HG03103 (cell line): ENCODE data around the gene SLC38A1.
"Not testable (repeated sequence)": the region's sequence is repeated elsewhere in the genome, so short reads cannot be mapped to it uniquely, and the experiment has no call there.

Source experiments
- ATAC-seq: cut with Tn5 transposase; IDR thresholded peaks from one replicate; pipeline ENCODE4 v1.9.1; 2021; ENCODE audit warnings: low read depth; ENCODE audit not compliant: unreplicated experiment

SLC38A1 gene

DNA sequence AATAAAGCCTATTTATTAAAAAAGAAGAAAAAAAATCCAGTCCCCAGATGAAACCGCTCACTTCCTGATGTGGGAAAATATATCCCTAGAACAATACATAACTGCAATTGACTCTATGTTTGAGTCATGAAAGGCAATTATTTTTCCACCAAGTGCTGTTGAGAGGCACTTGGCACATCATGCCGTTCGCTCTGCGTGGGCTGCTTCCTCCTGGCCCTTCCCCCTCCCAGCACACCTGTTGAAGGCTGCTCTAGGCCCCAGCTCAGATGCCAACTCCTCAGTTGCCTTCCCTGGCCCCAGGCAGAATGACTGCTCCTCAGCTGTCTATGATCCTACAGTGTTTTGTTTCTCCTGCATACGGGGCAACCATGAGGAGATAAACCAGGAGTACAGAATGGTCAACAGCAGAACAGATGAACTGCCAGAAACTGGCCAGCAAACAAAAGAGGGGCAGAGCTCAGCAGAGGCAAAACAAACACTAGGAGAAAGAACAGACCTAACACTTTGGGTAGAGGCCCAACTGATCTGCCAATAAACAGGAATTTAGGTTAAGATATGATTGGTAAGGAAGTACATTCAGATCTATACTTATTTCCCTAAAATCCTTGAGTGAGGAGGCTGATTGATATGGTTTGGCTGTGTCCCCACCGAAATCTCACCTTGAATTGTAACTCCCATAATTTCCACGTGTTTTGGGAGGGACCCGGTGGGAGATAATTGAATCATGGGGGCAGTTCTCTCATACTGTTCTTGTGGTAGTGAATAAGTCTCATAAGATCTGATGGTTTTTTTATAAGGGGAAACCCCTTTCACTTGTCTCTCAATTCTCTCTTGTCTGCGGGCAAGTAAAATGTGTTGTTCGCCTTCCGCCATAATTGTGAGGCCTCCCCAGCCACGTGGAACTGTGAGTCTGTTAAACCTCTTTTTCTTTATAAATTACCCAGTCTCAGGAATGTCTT is 58.6 kb downstream of the SLC38A1 start:
- ATAC-seq: peak; percentile 60

DNA sequence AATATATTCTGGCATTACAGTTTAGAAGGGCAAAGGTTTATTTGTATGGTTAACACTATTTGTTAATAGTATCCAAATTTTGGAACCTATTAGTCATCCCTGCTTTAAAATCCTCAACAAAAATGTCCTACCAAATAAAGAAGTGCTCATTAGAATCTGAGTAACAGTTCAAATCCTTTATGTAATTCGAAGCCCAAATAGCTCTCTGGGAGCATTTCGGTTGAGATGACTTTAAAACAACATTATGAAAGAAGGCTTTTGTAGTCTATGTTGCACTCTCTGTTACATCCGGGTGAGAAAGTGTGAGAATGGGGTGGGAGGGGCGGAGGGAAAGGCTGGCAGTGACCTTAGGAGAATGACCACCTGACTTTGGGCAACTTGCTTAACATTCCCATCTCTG is 59.7 kb downstream of the SLC38A1 start:
- ATAC-seq: no peak

DNA sequence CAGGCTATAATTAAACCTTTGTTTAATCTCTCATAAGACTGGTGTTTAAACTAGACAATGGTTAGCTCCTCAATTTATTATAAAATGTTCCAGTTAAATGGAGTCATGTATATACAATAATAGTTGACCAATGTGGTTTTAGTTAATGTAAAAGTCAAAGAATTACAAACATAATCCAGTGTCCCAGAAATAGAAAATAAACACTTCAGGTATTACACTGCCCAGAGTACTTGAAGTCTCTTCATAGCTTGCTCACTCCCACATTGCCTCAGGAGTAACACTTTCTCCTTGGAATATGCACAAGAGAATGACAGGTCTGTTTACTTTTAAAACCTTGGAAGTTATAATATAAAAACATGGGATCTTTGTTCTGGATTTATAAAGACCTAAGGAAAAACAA is 60.5 kb downstream of the SLC38A1 start:
- ATAC-seq: no peak

DNA sequence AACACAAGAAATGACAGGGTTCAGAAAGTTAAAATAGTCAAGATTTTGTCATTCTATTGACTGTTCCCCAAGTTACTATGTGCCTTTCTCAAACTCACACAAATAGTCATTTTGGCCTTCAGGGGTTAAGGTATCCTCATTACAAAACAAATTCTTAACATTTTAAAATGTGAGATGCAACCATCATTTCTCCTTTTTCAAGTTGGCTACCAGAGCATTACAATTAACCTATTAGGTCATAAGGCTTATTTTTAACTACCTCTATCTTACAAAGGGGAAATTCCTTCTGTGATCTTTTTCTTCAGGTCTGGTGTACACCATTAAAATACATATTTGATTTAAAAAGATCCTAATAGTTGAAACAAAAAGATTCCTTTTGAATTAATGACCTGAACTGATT is 61.2 kb downstream of the SLC38A1 start:
- ATAC-seq: no peak

DNA sequence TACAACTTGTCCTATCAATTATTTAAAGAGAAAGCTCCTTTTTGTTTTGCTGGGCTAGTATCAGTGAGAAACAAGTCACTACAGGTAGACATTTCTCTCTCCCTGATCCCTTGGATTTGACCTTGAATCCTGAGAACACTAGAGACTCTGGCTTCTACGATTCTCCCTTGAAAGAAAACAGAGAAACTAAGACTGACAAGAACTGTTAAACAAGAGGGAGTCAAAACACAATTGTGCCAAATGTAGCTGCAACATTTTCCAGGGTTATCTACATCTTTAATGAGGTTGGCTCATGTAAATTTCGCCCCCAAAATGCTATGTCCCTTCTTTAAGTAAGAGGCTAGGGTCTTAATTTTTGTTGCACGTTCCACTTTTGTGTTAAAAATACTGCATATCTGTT is 62.4 kb downstream of the SLC38A1 start:
- no peak for ATAC-seq

DNA sequence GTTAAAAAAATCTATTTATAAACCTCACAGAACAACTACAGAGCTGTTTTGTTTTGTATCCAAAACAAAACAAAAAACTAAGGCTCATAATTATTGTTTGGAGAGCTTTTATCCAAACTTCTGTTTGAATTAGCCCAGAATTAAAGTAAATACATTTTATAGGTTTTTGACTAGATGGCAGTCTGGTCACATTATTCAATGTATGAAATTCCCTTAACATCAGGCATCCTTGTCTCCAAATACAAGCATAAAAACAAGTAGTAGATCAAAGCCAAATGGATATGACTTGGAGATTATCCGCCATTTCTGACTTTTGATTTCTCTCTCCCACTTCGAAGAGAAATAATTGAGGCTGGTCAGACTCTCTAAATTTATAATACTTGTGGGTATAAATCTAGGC is 63.5 kb downstream of the SLC38A1 start:
- no peak for ATAC-seq

DNA sequence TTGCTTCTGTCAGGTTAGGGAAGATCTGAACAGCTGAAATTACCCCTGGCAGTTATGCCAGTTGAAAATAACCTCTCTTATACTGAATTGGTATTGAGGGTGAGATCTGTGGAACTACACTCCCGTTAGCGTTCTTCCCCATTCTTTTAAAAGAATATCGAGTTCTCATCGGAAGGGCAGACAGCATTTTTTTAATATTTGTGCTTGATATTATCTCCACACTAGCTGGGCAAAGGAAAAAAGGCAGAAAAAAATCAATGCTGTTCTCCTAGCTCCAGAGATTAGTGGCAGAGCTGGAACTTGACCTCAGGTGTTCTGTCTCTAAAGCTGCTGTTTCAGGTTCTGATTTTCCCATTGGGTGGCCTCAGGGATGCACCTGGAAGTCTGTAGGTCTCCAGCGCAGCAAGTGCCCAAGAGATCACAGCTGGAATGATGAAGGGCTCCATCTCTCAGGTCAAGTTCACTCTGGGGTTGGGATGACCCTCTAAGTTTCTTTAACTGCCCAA is 67.5 kb downstream of the SLC38A1 start:
- ATAC-seq: no peak

DNA sequence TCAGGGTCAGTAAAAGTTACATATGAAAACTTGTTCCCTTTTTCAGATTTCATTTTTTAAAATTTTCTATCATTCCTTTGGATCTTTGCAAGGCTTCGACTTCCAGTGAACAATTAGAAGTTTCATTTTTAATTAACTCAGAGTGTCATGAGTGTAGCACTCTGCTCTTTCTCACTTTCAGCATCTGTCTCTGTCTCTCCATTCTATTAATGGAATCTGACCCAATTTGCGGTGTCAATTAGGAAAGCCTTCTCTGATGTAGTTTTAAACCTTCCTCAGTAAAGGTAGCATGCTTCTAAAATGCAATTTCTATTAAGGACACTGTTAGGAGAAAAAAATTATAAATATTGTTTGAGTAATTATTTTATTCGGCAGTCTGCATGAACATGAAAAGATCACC is 68.3 kb downstream of the SLC38A1 start:
- no peak for ATAC-seq

DNA sequence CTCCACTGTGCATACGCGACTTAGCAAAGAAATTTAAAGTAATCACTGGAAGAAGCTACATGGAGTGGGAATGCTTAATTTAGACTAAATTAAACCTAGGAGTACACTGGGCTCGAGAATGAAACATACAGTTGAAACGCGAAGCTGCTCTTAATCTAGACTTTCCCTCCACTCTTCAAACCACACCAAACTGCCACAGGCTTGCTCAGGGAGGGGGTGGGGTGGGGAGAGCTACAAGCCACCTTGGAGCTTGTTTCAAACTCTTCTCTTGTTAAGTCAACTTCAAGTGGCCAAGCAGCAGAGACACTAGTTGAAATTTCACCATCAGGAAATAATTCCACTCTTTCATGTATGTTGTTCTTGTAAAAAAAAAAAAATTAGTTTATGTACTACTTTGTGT is 69.9 kb downstream of the SLC38A1 start:
- ATAC-seq: no peak

DNA sequence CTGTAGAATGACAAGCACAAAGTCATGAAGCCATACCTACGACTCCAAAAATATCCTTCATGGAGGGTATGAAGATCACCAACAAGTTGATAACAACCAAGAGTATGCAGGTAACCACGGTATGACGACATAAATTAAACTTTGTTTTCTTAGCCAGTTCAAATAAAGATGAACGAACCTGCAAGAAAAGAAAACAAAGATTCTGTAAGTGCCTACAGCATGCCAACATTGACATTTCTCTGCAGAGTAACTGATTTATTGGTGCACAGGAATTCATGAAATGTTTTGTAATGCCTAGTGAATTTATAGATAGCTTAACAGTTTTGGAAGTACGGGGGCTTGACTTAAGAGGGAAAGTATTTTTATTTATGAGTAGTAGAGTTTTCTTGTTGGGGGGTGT is 71.0 kb downstream of the SLC38A1 start:
- ATAC-seq: no peak

DNA sequence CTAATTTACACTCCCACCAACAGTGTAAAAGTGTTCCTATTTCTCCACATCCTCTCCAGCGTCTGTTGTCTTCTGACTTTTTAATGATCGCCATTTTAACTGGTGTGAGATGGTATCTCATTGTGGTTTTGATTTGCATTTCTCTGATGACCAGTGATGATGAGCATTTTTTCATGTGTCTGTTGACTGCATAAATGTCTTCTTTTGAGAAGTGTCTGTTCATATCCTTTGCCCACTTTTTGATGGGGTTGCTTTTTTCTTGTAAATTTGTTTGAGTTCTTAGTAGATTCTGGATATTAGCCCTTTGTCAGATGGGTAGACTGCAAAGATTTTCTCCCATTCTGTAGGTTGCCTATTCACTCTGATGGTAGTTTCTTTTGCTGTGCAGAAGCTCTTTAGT is 78.3 kb downstream of the SLC38A1 start:
- ATAC-seq: not testable (repeated sequence)

DNA sequence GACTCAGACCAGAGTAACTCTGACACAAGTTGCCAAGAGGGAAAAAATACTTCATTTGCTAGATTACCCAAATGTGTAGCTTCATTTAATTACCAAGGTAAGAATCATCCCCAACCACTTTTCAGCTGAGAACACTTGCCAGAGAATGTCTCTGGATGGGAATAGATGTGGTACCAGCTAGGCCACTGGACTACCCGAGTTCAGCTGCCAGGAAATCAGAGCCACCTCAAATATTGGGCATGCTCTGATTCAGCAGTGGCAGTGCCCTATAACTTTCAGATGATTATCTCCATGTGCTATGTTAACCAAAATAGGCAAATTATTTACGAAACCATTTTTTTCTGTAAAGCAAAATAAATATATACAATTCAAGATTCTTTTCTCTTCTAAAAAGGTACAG is 80.7 kb downstream of the SLC38A1 start:
- ATAC-seq: no peak

DNA sequence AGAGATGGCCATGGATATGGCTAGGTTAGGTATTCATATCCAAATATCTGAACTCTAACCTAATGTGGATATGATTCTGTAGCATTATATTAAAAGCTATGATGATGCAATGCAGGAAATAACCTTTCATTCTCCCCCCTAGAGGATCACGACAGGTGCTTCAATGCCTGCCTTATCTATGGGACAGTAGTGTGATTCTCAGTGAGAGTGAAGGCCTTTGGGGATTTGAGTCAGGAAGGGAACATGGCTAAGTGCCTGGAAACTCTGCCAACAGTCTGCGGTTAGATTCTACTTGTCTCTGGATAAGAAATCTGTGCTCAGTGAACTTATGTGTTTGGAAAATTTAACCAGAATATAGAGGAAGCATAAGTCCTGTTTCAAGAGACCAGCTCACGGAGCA is 81.8 kb downstream of the SLC38A1 start:
- ATAC-seq: no peak

DNA sequence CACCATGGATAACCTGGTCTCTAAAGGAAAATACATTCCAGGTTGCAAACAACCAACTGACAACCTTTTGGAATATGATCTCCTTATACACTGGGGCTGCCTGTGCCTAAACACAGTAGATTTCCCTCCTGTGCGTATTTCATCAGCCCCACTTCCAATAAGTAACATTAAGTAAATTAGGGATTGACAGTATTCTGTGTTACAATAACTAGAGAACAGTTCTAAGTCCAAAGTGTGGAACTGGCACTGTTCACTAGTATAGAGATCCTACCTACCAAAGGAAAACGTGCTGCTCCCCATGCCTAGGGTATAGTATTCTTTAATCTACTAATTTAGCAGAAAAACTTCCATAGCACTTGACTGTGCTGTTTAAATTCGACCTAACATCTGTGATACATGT is 82.8 kb downstream of the SLC38A1 start:
- no peak for ATAC-seq

DNA sequence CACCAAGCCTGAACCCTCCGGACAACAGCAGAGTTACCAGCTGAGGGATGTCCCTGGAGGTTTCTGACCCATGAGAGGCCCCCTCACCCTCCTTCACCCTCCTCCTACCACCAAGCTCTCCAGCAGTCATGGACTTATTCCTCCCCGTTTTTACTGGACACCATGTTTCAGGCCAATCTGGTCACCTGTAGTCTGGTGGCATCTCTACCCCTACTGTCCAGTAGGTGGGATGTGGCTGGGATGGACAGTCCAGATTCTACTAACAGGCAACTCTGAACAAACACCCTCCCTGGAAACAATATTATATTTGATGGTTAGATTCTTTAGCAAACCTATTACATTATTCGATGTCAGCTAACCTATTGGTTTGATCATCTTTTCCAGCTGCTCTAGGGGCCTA is 83.2 kb downstream of the SLC38A1 start:
- ATAC-seq: no peak

DNA sequence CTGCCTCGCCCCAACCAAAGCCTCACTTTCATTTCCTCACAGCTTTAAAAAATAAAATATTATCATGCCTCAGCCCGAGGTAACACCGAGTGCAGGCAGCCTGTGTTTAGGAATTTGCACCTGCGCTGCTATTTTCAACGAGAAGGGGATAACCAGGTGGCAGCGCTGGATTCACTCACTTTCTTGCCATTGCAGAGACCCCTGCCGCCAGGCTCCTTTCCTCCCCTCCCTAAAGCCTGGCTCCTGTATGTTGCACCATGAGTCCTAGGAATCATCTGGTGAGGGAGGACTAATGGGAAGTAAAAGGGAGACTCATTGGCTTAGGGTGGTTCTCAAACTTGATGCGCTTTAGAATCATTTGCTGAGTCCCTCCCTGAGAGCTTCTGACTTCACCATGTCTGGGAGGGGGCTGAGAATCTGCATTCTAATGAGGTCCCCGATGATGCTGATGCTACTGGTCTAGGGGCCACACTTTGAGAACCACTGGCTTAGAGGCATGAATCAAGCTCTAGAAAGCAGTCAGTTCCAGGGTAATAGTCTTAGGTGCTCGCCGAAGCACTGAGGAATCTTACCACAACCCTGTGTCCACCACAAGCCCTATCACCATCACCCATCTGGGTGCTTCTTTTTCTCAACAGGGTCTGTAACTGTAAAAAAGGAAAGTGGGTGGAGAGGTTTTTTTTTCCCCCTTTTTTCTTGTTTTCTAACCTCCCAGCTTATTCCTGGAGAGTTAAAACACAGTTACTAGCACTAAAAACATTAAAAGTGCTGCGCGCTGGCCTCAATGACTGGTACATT is 83.8 kb downstream of the SLC38A1 start:
- ATAC-seq: no peak

DNA sequence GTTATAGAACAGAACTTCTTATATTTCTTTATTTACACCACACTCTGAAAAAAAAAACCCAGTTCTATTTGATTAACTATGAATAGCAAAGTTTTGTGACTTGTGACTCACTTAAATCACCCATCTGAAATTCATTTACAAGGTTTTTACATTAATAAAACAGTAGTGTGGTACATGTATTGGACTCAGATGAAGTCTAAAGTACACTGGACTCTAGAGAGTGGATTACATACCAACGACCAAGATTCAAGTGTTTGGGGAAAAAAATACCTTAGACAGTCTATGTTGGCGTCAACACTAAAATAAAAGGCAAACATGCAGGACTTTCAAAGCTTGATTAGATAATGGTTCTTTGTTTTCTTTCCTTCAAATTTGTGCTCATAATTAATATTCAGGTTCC is 85.7 kb downstream of the SLC38A1 start:
- no peak for ATAC-seq

DNA sequence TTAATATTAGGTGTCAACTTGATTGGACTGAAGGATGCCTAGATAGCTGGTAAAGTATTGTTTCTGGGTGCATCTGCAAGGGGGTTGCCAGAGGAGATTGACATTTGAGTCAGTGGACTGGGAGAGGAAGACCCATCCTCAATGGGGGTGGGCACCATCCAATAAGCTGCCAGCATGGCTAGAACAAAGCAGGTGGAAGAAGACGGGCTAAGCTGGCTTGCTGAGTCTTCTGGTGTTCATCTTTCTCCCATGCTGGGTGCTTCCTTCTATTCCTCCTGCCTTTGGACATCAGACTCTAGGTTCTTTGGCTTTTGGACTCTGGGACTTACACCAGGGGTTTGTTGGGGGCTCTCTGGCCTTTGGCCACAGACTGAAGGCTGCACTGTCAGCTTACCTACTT is 87.4 kb downstream of the SLC38A1 start:
- ATAC-seq: no peak

DNA sequence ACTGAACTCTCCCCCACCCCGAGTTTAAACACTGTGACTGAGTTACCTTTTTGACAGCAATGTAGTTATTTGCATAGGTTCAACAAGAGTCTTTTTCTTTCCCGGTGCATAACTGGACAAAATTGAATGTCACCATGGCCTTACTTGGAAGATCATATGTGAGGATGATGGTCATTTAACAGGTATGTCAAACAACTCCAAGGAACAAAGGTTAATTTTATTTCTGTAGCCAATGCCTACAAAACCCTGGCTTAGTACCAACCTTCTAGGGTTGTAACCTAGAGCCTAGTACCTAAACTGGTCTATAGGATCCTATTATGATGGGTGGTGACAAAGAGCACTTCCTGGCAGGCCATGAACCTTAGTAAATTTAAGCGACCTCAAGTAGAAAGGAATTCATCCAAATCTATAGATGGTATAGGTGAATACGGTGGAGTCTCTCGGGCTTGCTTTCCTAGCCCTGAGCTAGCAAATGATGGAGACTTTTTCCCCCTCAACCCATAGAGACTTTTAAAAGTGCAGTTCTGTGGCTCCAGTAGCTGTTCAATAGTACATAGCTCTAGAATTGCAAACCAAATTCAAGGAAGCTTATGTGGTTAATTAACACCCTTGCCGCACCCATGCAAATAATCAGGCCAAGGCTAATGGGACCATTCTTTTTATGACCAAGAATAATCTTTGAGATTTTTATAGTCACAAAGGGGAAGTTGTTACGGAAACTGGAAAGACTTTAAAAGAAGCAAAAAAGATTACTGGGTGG is 89.0 kb downstream of the SLC38A1 start:
- peak; percentile 43 for ATAC-seq

DNA sequence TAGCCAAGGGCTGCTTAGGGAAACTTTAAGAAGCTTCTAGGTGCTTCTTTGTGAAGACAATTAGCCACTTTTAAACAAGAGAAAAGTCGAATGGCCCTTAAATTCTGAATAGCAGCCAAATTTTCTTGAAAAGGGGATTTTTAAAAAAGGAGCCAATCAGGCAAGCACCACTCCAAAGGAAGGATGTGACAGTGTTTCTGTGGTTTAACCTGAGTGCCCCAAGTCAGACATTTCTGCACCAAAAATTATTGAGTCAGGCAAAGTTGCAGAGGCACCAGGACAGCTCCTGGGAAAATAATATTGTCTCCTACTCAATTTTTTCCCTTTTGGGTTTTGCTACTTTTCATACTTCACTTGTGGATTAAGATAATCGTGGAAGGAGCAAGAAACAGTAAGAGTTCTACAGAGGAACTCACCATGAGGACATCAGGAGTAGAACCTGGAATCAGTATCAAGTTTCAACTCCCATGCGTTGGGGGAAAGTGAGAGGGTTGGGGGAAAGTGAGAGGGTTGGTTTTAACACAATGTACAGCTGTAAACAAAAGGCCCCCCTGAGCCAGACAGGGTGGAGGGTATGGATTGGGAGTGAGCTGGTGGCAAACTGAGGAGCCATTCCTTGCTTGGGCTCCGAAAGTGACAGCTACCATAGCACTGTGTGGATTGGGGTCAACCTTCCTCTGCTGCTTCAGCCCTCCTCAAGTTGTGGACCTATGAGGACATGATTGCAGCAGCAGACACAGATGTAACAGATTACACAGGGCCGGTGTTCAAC is 90.8 kb downstream of the SLC38A1 start:
- ATAC-seq: no peak
